Measurements from ENCODE around the gene PRKG1.
"Not testable (repeated sequence)": the region's sequence is repeated elsewhere in the genome, so short reads cannot be mapped to it uniquely, and the experiment has no call there.

Gene PRKG1

DNA sequence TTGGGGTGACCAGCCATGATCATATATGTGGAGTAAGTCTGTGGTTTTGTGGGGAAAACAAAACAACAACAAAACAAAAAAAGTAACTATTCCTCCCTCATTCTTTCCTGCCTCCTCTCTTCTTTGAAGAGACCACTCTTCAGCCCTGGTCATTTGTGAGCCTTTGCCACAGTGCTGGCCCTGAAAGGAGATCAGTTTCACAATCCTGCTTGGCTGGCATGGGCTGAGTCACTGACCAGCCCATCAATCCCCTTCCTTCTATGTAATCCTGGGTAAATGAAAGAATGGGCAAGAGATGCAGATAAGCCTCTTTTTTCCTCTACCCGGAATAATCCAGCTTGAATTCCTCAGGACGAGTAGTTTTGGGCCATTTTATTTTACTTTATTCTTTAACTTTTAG is 611.5 kb downstream of the PRKG1 start:
- DNase-seq, result no peak

DNA sequence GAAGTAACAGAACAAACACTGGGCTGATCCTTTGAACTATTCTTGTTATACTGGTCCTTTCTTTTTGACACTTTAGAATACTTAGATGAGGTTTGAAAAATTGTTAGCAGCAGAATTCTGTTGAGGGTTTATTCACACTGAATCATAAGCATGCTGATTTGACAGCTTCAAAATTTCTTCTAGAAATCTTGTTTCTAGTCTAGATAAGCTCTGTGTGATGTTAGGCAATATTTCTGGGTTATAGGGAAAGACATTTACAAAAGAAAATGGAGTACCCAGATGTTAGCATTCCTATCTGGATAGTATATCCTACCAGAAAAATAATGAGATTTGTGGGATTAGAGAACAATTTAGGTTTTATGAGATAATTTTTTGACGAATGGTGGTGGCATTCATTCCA is 613.0 kb downstream of the PRKG1 start:
- no peak for DNase-seq

DNA sequence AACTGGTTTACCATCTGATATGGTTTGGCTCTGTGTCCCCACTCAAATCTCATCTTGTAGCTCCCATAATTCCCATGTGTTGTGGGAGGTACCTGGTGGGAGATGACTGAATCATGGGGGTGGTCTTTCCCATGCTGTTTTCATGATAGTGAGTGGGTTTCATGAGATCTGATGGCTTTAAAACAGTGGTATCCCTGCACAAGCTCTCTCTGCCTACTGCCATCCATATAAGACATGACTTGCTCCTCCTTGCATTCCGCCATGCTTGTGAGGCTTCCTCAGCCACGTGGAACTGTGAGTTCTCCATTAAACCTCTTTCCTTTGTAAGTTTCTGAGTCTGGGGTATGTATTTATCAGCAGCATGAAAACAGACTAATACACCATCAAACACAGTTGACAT is 614.5 kb downstream of the PRKG1 start:
- DNase-seq, result not testable (repeated sequence)

DNA sequence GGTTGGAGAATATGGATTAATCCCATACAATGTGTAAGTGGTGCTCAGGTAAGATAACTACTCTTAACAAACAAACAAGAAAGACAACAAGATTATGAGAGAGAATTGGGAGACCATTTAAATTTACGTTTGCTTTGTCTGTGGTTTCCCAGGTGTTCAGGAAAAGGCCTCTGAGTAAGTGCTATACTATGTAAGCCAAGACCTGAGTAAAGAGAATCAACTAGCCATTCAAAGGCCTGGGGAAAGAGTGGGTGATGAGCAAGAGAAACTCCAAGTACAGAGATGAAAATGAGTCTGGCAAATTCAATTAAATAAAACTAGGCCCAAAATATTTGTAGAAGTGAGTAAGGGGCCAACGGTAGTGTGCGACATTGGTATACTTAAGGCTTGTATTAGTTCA is 615.2 kb downstream of the PRKG1 start:
- DNase-seq, result no peak

DNA sequence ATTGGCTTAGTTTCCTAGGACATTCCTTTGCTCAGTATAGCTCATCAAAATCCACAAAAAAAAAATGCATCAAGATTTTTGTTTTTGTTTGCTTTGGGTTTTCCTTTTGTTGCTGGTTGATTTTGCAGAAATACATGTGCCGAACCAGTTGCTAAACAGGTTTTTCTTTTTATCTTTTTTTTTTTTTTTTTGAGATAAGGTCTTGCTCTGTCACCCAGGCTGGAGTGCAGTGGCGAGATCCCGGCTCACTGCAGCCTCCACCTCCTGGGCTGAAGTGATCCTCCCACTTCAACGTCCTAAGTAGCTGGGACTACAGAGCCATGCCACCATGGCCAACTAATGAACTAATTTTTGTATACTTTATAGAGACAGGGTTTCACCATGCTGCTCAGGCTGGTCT is 616.8 kb downstream of the PRKG1 start:
- DNase-seq, result no peak

DNA sequence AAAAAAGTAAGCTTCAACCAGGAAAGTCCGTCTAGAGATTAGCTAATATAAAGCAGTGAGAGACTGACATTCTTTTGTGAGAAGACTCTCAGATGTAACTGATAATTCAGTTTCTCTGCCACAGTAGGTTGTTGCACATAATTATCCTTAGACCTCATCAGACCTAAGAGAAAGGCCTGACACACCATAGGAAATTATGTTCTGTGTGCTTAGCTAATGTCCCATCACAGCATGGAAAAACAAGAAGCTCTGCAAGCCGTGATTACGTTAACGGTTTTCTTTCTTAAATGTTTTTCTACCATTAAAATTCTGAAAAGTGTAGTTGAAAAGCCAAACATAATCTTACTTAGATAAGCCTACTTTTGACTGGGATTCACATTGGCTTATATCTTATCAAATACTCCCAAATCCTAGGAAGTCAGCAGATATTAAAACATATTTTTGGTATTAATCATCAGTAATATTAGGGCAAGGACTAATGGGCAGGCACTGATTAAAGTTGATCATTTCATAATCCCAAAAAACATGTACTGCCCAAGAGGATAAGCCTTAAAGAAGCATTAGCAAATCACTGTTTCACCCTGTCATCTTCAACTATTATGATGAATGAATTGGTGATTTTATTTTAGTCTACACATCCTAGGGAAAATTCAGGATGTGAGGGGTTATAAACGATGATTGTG is 619.9 kb downstream of the PRKG1 start:
- DNase-seq, result no peak

DNA sequence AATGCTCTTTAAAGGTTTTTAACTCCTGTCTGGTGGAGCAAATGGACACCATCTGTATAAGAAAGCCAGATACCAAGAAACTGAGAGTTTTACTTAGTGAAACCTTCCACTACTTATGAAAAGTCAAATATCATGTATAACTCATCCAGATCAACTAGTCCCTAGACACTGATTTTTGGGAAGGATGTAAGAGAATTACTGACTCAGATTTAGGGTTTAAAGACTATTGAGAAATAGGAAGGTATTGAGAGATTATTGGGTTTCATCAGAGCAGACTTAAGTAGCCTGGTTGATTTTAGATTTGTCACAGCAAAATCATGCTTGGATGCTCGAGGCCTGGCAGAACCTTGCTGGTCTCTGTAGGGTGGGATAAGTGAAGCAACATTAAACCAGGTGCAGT is 622.0 kb downstream of the PRKG1 start:
- DNase-seq, result no peak

DNA sequence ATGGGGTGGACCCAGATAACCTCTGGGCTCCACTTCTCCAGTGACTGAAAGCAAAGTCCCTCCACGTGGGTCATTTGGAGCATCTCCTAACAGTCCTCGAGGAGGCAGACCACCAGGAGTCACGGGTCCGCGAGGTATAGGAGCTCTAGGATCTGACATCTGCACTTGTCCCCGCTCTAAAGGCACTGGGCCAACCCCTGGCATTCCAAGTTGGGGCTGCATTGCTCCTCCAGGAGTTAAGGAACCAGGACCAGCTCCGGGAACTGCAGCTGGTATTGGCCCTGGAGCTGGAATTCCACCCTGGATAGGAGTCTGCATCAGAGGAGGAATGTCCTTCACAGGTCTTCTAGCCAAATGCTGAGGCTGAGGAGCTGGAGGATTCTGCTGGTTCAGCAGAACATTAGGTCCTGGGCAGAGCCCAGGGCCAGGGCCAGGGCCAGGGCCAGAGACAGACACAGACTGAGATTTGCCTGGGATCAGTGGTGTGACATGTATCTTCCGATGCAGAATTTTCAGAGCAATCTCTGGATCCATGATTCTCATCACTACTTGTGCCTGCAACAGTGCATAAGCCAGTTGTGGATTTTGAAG is 624.3 kb downstream of the PRKG1 start:
- no peak for DNase-seq

DNA sequence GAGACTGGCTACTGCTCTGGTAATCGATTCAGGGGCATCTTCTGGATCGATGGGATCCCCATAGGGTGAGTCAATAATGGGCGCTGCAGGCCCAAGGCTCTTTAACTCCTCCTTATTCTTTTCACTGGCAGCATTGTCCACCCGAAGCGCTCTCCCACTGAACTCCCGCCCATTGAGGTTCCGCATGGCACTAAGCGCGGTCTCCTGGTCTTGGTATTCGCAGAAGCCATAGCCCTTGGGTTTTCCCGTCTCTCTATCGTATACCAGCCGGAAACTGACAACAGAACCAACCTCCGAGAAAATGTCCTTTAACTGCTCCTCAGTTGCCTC is 624.8 kb downstream of the PRKG1 start:
- DNase-seq, result no peak

DNA sequence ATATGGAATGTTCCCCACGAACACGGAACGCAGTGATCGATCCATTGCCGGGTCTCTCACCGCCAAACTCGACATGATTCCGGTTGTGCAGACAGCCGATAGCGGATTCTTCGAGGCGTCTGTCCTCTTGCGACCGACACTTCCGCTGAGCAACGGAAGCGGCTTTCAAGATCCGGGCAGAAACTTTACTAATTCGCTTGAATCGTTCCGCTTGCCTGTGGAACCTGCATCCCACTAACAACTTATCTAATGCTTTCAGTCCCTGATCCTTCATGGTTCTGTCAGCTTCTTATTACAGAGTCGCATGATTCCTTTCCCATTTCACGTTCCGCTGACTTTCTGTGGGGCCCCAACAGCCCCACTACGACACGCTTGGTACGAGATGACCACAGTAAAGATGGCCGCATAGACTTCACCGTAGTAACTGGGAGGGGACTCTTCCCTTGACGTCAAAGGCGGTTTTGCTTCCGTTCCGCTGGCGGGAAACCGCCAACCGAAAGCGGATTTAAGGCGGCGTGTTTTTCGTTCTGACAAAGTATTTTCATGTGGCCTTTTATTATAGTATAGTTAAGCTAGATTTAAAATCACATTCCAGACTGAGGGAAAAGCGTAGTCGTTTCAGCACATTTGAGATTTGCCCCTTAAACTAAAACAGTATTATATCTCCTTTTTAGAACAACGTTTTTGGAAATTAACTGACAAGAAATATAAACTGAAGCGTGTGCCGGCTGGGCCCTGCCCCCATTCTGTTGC is 625.4 kb downstream of the PRKG1 start, which contains the start of gene CSTF2T:
Gene CSTF2T (minus strand): TSS at position 121 of the 753 bp plus-strand sequence. CDS start 46 bp downstream, at position 75.
- peak; percentile 86 for DNase-seq

DNA sequence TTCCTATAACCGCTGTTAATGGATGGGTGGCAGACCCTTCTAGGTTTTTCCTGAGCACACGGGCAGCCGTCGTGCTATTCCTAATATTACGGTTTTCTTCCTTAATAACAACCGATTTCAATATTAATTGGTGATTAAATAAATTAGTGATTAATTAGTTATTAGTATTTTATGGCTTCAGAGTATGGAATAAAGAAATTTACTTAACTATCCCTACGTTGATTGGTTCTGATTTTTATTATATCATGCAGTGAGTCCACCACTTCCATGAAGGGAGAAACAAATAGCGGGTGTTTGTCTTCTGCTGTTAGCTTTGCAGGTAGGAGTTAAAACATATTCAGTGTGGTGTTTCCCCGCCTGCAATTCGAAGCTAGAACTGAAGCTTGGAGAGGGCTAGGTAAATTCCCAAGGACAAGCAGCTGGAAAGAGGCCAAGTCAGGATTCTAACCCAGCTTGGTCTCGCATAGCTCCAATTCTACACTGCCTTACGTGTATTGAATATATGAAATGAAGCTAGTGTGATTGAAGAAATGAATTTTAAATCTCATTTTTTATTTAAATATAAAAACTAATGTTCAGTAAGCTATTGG is 626.0 kb downstream of the PRKG1 start:
- DNase-seq, result peak; percentile 11

DNA sequence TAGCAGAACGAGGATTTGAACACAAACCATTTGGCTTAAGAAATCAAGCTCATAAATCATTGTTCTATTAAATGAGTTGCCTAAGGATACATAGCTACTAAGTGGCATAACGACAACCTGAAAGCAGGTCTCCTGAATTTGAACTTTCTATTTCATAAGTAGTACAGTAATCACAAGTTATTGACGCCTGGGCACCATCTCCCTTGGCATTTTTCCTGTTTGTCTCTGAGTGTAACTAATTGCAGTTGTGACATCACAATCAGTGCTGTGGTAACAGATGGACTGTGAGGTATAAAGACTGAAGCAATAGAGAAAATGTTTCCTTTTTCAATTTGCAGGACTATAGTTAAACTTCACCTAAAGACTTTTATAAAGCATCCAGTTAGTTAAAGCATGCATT is 631.5 kb downstream of the PRKG1 start:
- no peak for DNase-seq

DNA sequence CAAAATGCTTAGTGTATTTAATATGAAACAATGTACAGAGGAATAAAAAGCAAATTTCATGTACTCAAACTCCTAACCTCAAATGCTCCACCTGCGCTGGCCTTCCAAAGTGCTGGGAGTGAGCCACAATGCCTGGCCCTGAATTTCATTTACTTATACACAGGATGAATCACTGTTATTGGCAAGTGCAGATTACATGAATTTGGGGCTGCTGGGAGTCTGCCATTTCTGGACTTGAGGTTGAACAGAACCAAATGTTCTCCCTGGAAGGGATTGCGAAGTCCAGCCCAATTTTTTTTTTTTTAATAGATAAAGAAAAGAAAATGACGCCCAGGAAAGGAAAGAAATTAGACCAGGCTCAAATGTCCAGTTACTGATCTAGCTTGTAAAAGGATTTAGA is 631.9 kb downstream of the PRKG1 start:
- DNase-seq, result no peak

DNA sequence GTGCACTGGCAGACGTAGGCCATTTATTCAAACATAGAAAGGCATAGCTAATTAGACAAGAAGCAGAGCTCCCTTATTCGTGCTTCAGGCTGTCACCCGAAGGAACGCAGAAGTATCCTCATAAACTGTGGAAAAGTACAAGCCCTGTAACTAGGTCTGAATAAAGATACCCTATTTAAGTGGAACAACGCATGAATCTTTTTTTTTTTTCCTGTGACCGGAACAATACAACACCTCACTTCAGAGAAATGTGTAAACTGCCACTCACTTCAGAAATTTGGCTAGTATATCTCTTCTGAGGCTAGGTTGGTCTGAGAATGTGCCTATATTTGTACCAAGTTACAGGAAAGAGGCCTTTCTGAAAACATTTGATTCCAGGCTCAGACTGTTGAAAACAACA is 633.1 kb downstream of the PRKG1 start:
- no peak for DNase-seq

DNA sequence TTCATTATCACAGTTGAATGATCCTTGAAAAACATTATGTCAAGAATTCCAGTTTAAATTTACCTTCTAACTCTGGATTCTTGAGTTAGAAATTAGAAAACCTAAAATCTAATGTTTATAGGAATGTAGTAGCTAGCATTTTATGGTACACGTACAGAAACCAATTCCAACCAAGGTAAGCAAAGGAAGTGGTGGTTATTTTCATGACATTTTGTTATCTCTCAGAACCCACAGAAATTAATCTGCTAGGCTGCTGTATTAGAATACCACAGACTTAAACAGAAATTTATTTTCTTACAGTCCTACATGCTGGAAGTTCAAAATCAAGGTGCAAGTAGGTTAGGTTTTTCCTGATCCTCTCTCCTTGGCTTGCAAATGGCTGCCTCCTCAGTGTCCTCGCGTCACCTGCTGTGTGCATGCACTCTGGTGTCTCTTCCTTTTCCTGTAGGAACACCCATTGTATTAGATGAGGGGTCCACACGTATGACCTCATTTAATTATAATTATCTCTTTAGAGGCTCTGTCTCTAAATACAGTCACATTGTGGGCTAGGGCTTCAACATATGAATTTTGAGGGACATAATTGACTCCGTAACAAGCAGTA is 633.6 kb downstream of the PRKG1 start:
- DNase-seq, result no peak

DNA sequence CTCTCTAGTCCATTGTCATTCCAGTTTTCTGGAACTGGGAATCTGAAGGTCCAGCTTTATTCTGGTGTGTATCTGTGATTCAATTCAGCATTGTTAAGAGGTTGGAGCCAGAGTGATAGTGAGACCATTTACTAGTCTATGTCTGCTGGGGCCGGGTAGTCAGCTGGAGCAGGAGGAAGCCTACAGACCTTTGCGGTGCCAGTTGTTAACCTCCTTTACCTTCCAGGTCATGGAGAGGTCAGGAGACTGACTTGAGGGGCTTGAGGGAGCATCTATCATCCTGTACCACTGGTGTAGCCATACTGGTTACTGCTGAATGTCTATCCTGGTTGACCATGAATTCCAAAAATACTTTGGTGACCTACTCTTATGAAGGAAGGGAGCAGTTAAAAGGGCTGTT is 634.3 kb downstream of the PRKG1 start:
- no peak for DNase-seq

DNA sequence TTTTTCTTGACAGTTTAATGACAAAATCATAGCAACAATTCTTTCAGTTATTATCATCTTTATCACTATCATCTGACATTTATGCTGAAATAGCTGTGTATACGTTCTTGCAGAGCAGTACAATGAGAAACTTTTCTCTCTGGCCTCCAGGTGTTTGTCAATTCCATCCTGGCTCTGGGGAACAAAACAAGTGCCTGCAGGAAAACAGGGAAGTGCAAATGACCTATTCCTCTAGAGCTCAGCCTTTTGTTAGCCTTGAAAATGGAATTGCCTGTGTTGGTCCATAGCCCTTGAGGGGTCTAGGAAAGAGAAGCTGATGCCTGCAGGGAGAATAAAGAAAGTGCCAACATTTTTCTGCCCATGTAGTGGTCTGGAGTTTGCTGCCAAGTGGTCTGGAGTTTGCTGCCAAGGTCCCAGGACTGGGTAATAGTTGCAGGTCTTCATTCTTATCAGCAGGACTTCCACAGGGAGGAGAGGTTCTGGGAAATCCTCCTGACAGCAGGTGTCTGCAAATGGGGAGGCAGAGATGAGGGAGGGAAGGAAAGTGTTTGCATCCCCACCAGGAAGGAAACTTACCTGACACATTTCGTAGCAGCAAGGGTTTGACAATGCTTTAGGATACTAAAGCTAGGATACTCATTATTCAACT is 635.2 kb downstream of the PRKG1 start:
- DNase-seq, result no peak

DNA sequence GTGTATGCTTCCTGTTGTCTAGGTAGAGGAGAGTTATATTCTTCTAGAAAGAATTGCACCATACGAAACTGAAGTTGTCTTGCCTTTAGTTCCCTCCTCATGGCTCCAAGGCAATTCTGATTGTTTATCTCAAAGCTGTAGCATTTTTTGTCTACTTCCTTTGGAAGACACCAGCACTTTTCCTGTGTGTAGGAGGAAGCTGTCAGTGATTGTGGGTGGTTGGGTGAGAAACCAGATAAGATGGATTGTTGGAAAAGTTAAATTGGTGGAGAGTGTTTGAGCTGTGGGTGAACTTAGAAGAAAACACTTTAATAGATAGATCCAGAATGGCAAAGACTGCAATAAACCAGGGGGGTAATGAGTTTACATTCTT is 637.2 kb downstream of the PRKG1 start:
- DNase-seq, result no peak

DNA sequence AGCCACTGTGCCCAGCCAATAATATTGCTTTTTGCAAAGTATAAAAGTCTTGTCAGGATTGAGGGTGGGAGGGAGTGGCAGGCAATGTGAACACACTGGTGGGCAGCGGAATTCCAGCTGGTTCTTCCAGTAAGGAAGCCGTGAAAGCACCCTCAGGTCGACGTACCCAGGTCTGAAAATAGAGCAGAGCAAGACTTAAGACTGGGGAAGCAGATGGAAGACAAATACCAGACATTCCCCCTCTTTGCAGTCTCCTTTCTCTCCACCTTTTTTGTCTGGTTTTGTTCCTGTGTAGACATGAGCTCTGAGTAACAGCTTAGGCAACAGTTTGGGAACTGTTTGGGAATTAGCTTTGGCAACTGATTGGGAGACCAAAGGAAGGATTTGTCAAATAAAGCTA is 642.7 kb downstream of the PRKG1 start:
- no peak for DNase-seq

DNA sequence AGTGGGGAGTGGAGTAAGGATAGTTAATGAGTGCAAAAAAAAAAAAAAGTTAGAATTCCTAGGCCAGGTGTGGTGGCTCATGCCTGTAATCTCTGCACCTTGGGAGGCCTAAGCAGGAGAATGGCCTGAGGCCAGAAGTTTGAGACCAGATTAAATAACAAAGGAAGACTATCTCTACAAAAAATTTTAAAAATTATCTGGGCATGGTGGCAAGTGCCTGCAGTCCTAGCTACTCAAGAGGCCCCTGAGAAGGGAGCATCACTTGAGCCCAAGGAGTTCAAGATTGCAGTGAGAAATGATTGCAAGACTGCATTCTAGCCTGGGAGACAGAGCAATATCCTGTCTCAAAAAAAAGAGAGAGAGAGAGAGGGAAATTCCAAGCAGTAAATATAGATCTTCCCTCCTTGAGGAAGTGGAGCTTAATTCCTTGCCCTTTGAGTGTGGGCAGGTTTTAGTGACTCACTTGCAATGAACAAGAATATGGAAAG is 644.6 kb downstream of the PRKG1 start:
- no peak for DNase-seq

DNA sequence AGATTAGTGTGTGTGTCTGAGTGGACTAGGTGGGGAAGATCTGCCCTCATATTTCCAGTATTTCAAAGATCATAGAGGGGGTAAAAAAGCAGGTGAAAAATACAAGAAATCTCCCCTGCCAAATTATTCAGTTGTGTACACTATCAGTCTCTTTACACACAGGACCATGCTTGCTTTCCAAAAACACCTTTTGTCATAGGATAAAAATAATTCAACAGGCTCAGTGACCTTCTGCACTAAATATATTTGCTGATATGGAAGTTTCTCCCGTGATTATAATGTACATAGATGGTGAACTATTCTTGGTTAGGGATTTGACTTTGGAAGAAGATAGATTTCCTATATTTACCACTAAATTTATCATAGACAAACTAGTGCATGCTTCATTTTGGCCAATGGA is 649.8 kb downstream of the PRKG1 start:
- DNase-seq, result no peak

DNA sequence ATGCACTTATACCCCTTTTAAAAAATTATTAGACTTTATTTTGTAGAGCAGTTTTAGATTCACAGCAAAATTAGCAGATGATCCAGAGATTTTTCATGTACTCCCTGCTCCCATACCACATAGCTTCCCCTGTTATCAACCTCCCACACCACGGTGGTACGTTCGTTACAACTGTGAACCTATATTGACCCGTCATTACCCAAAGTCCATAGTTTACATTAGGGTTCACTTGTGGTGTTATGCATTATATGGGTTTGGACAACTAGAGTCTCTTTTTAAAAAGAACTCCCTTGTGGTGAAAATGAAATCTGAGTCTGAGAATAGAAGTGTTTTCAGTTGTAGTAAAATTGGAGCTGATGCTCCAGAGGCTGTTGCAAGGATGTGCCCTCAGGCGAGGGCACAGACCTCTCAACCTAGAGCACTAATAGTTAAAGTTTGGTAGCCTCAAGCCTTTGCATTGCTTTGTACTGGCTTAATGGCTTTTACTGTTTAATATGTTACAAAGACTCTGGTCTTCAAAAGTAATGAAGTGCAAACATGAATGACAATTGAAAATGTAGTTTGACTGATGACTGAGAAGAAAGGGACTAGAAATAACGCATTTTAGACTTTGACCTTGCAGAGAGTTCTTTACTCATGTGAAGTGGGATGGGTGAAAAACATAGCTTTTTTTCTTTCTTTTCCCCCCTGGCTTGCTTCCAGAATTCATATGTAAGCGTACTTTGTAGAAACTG is 655.7 kb downstream of the PRKG1 start:
- DNase-seq, result no peak

All from activated naive CD4-positive, alpha-beta T cell treated with anti-CD3 and anti-CD28 coated beads, Interleukin-2, amount 50 U/mL, for 16 hours (primary cell).